ENCODE data around the gene WDTC1. TPM values are rescaled to one million over a fixed set of nuclear protein-coding genes. Genes with fewer than 3 reads are reported as not detected.
A peak's percentile ranks its signal among the peaks of the same experiment; 100 is the strongest.

Gene WDTC1
- total and polyA plus RNA-seq, 7 donors: 10.8 to 66.1 (median 55.6) TPM

GRCh38 chr1:27292106-27292505 lies 57.7 kb downstream of the WDTC1 start:
- H3K27ac ChIP-seq: no peak overlapping the region
- intact Hi-C loops (cut with DNase I): no loop called here
- WGBS, 3 donors: 84 to 88% (median 87%) methylated on average over 5 of the region's 5 CpGs
- H3K4me3 ChIP-seq: no peak overlapping the region
- no peaks in the 10 kb centered on the region for H3K9me3 ChIP-seq
- H3K4me1 ChIP-seq: no peaks in the 10 kb centered on the region
- DNase-seq (no peak), ATAC-seq (peak in 1 of 4 donors; percentile 50)
- H3K27me3 ChIP-seq (ENCODE audit: insufficient read depth in 3 of 3, low read length in 2 of 3): no peaks in the 10 kb centered on the region
- no peak for TF ChIP-seq CTCF (IDR thresholded peaks at IDR 0.05)
- peaks cover 8 to 80% of the 10 kb centered on the region in 2 donors for H3K36me3 ChIP-seq (ENCODE audit: insufficient read depth in 1 of 2, low read depth in 1 of 2)

- no peak overlapping the region for H3K27ac ChIP-seq
- DNase-seq: no peak
- H3K36me3 ChIP-seq (ENCODE audit: insufficient read depth in 1 of 2, low read depth in 1 of 2): peaks cover 5 to 86% of the 10 kb centered on the region in 2 donors
- no peaks in the 10 kb centered on the region for H3K9me3 ChIP-seq
- H3K4me1 ChIP-seq: peaks cover 12% of the 10 kb centered on the region
- 92 to 93% (median 93%) methylated on average over 8 of the region's 8 CpGs for WGBS, 3 donors
- no peak overlapping the region for H3K4me3 ChIP-seq
- no peak for TF ChIP-seq CTCF (IDR thresholded peaks at IDR 0.05)
- no peaks in the 10 kb centered on the region for H3K27me3 ChIP-seq (ENCODE audit: insufficient read depth in 3 of 3, low read length in 2 of 3)
- intact Hi-C loops (cut with DNase I): no loop called here
- ATAC-seq: no peak
Measured at GRCh38 chr1:27293915-27294314, 59.5 kb downstream of the WDTC1 start.

GRCh38 chr1:27296773-27297291 lies 62.4 kb downstream of the WDTC1 start:
- Histone ChIP-seq H3K9me3 (no peaks in the 10 kb centered on the region), H3K4me3 (no peak overlapping the region), H3K36me3 (ENCODE audit: insufficient read depth in 1 of 2, low read depth in 1 of 2) (peaks cover 2 to 86% of the 10 kb centered on the region in 2 donors), H3K27me3 (ENCODE audit: insufficient read depth in 3 of 3, low read length in 2 of 3) (no peaks in the 10 kb centered on the region), H3K4me1 (peaks cover 30% of the 10 kb centered on the region), H3K27ac (no peak overlapping the region)
- peak; percentile 55 for TF ChIP-seq CTCF (IDR thresholded peaks at IDR 0.05)
- peak in 3 of 4 donors; percentile 25 to 40 (median 33) for ATAC-seq
- WGBS, 3 donors: 34 to 37% (median 35%) methylated on average over 10 of the region's 10 CpGs
- intact Hi-C loops (cut with DNase I): loop anchor here (5.0 kb wide), 3 partner anchors 195 to 365 kb away; no protein-coding TSS in a partner anchor
- peak; percentile 75 to 87 for DNase-seq

GRCh38 chr1:27297903-27298302 lies 63.5 kb downstream of the WDTC1 start:
- no peak overlapping the region for H3K27ac ChIP-seq
- H3K4me3 ChIP-seq: no peak overlapping the region
- H3K27me3 ChIP-seq (ENCODE audit: insufficient read depth in 3 of 3, low read length in 2 of 3): no peaks in the 10 kb centered on the region
- H3K36me3 ChIP-seq (ENCODE audit: insufficient read depth in 1 of 2, low read depth in 1 of 2): peaks cover 2 to 86% of the 10 kb centered on the region in 2 donors
- H3K4me1 ChIP-seq: peaks cover 30% of the 10 kb centered on the region
- DNase-seq (no peak), ATAC-seq (no peak)
- H3K9me3 ChIP-seq: no peaks in the 10 kb centered on the region
- no peak for TF ChIP-seq CTCF (IDR thresholded peaks at IDR 0.05)
- 87 to 88% (median 88%) methylated on average over 3 of the region's 3 CpGs for WGBS, 3 donors
- intact Hi-C loops (cut with DNase I): loop anchor here (5.0 kb wide), 3 partner anchors 196 to 364 kb away; no protein-coding TSS in a partner anchor

Data from psoas muscle (tissue), 8 donors.